Measurements from ENCODE around the gene TMEM72.

Gene TMEM72

GRCh38 chr10:44955413-44956070 is 44.4 kb downstream of the TMEM72 start:
- peak overlapping the region in 1 of 2 donors; percentile 20 for H3K27ac ChIP-seq
- peak; percentile 79 for DNase-seq (ENCODE audit: low spot score)

GRCh38 chr10:44956226-44956625 is 45.1 kb downstream of the TMEM72 start:
- H3K27ac ChIP-seq = peak overlapping the region in 1 of 2 donors; percentile 20
- TF ChIP-seq CTCF (IDR thresholded peaks at IDR 0.05) = no peak

More at GRCh38 chr10:44955413-44956070, 44.4 kb downstream of the TMEM72 start:
- no peak overlapping the region for H3K4me3 ChIP-seq
- no peak for TF ChIP-seq CTCF (IDR thresholded peaks at IDR 0.05)

GRCh38 chr10:44956717-44957706 is 45.9 kb downstream of the TMEM72 start:
- Histone ChIP-seq H3K27ac (peak overlapping the region in 1 of 2 donors; percentile 20), H3K4me3 (no peak overlapping the region)
- no peak for DNase-seq (ENCODE audit: low spot score)
- no peak for TF ChIP-seq CTCF (IDR thresholded peaks at IDR 0.05)

More at GRCh38 chr10:44956226-44956625, 45.1 kb downstream of the TMEM72 start:
- DNase-seq (ENCODE audit: low spot score) = peak; percentile 65
- H3K4me3 ChIP-seq = no peak overlapping the region

GRCh38 chr10:44958196-44958897 is 47.2 kb downstream of the TMEM72 start:
- TF ChIP-seq CTCF (IDR thresholded peaks at IDR 0.05) = no peak
- H3K27ac ChIP-seq = peak overlapping the region; percentile 78 to 91
- peak overlapping the region; percentile 94 for H3K4me3 ChIP-seq
- DNase-seq (ENCODE audit: low spot score) = peak; percentile 74

- Histone ChIP-seq H3K4me3 (peak overlapping the region; percentile 94), H3K27ac (peak overlapping the region; percentile 78 to 91)
- TF ChIP-seq CTCF (IDR thresholded peaks at IDR 0.05) = no peak
- no peak for DNase-seq (ENCODE audit: low spot score)
Observed at GRCh38 chr10:44958898-44959246, 47.7 kb downstream of the TMEM72 start.

GRCh38 chr10:44959247-44960087 is 48.3 kb downstream of the TMEM72 start, which contains the start of gene RASSF4:
Gene RASSF4, plus strand, starts transcription at chr10:44959802. Its CDS starts 10,401 bp downstream, at chr10:44970203.
- no peak for TF ChIP-seq CTCF (IDR thresholded peaks at IDR 0.05)
- Histone ChIP-seq H3K4me3 (peak within 1 kb of the TSS; percentile 94), H3K27ac (peak within 1 kb of the TSS; percentile 78 to 91)
- DNase-seq (ENCODE audit: low spot score) = peak; percentile 95

Data from coronary artery (tissue), 2 donors.